T-helper 1 cell treated with Interleukin-12 subunit alpha and Interleukin-12 subunit beta and Interleukin-4 antibody, amounts not matched to agents 30 ng/mL and 1 ng/mL, for 36 hours (primary cell): ENCODE results near the gene OR10A4. TPM values are rescaled to one million over a fixed set of nuclear protein-coding genes. Genes with fewer than 3 reads are reported as not detected.
"Not testable (repeated sequence)": the region's sequence is repeated elsewhere in the genome, so short reads cannot be mapped to it uniquely, and the experiment has no call there.

ENCODE experiments used
- intact Hi-C: fragments of 100-400 bp; cut with micrococcal nuclease; formaldehyde crosslinking; loops from one replicate; pipeline ENCODE4 v1.15.1; 2024
- total RNA-seq: library from RNA; stranded (reverse); gene quantifications from 2 replicates; pipeline ENCODE4 v1.2.3, GENCODE V29; 2022

OR10A4 gene, protein sequence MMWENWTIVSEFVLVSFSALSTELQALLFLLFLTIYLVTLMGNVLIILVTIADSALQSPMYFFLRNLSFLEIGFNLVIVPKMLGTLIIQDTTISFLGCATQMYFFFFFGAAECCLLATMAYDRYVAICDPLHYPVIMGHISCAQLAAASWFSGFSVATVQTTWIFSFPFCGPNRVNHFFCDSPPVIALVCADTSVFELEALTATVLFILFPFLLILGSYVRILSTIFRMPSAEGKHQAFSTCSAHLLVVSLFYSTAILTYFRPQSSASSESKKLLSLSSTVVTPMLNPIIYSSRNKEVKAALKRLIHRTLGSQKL
- not detected in 2 replicates for total RNA-seq

DNA sequence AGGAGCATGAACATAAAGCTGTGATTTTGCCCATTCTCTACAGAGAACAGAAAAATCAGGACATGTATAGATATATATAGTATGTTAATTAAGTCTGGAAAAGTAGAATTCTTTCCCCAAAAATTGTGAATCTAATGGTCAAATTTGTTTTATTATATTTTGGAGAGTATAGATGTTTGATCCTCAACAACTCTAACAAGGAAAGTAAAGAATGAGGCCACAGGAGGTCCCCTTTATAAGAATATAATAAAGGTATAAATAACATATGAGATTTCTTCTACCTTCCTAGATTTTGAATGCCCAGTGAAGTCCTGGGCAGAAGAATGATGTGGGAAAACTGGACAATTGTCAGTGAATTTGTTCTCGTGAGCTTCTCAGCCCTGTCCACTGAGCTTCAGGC is at the start of gene OR10A4:
Gene OR10A4 (plus strand): TSS at position 301 of the 400 bp plus-strand sequence. CDS start 23 bp downstream, at position 324.
- intact Hi-C loops: no loop called here

DNA sequence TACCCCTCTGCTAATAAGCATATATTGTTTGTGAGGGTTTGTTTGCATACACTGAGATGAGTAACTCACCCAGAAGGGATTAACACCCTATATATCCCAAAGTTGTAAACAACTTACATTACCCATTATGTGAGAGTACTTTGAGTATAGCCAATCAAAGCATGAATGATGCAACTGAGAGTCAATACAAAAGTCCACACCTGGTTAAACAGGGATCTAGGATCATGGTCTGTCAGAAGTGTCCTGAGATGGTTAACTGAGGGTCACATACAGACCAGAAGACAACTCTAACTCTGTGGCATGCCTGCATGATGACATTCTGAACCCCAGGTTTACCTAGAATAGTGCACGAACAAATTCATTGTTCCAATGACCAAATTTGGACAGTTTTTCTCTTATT is 48.3 kb upstream of the OR10A4 start:
- intact Hi-C loops: no loop called here

DNA sequence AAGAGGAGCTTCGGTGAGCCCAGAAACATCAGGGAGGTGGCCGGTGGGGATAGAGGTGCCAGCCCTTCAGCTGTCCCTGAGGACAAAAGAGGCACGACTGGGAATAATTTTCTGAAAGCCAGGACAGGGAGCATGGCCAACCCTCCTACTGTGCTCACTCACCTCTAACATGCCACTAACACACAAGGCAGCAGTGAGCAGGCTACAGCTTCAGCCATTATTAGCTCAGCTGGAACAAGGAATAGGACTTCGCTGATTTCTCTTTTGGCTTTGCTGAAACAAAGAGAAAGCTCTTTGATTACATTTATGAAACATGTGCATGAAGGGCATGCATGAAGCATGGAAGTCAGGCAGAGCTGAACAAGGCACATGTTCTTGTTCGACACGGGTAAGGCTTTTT is 43.1 kb upstream of the OR10A4 start:
- intact Hi-C loops: no loop called here

DNA sequence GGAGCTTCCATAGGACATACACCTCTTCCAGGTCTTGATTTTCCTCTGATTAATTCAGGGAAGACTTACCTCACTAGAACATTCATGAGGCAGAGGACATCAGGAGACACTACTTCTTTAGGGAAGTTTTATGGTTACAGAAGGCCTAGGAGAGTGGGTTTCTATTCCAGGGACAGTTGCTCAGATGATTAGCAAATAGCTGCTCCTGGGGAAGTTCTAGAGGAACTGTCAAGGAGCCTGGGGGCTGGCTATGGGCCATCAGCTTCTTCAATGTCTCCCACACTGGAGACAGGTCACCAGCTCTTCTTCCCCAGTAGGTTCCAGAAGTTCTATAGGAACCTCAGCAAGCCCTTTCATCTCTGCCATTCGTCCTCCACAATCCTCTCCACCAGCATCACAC is 42.4 kb upstream of the OR10A4 start:
- intact Hi-C loops: no loop called here

DNA sequence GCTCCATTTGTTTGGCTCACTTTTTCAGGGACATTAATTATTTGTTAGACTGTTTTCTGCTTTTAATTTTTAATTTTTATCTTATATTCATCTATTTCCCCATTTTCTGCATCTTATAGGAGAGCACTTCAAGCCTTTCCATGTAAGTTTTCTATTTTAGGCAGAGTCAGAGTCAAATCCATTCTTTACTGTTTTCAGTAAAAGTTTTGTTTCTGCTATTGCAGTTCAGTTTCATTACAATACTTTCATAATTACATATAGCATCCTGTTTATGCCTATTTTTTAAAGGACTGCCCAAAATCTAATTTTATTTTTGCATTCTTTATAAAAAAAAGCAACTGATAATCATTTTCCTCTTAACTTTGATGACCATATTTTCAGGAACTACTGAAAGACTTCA is 34.7 kb upstream of the OR10A4 start:
- intact Hi-C loops: no loop called here

DNA sequence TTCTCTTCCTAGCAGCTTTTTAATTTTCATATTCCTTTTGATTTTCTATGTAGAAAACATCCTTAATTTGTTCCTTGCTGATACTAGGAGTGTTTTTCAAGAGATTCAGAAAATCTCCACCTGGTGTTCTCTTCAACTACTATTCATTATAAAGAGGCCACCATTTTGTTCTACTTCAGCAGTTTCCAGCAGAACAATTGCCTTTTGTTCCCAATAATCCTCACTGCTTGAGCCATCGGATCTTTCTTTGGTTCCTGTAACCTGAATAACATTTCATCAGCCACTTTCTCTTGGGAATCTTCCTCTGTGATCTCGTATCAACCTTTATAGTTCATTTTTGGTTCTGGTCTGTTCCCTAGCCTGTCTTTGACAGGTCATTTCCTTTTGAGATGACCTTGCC is 32.8 kb upstream of the OR10A4 start:
- intact Hi-C loops: no loop called here

DNA sequence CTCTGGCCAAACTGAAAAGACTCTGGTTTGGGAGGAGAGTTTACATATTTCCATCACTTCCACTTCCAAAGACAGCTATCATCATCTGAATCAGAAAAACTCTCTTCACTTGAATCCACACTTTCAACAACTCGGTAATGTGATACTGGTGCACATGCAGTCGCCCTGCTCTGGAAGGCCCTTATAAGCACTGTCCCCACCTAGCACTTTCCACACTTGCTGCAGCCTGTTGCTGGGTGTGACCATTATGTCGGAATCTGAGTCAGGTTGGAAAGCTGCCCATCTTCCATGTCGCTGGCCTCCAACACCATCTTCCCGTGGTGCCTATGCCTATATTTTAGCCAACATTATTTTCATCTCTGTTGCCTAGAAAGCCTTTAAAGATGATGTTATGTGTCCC is 32.1 kb upstream of the OR10A4 start:
- intact Hi-C loops: no loop called here

DNA sequence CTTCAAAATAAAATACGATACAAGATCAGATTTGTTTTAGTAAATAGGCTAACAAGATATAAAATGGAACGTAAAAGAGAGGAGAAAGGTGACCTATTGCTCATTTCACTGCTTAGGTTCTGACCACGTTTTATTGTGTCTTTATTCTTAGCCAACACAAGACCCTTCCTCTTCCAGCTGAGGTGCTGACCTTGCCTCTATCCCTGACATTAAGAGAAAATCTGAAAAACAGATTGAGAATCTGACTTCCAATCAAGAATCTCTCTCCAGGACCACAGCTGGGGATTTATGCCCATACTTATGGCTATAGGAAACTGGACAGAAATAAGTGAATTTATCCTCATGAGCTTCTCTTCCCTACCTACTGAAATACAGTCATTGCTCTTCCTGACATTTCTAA is 31.0 kb upstream of the OR10A4 start, which contains the start of gene OR10A5:
Gene OR10A5 (plus strand): TSS at position 301 of the 400 bp plus-strand sequence. CDS start 0 bp downstream, at position 301.
- intact Hi-C loops: no loop called here

DNA sequence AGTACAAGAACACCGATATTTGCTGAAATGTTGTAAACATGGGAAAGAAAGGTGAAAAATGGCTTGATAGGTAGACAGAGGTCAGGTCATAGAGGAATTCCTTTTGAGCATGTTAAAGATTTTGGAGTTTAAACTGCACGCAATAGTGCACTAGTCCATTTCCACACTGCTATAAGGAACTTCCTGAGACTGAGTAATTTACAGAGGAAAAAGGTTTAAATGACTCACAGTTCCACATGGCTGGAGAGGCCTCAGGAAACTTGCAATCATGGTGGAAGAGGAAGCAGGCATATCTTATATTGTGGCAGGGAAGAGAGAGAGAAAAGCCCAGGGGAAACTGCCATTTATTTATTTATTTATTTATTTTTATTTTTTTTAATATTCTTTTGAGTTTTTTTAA is 25.9 kb upstream of the OR10A4 start:
- intact Hi-C loops: no loop called here

DNA sequence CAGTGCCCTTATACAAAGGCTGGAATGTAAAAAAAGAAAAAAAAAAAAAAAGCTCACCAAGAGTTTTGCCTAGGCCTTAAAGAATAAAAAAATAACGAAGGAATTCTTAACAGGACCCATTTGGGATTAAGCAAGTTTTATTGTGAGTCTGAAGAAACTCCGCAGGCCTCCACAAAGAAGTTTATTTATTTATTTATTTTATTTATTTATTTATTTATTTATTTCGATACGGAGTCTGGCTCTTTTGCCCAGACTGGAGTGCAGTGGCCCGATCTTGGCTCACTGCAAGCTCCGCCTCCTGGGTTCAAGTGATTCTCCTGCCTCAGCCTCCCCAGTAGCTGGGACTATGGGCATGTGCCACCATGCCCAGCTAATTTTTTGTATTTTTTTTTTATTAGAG is 21.6 kb upstream of the OR10A4 start:
- intact Hi-C loops: not testable (repeated sequence)

DNA sequence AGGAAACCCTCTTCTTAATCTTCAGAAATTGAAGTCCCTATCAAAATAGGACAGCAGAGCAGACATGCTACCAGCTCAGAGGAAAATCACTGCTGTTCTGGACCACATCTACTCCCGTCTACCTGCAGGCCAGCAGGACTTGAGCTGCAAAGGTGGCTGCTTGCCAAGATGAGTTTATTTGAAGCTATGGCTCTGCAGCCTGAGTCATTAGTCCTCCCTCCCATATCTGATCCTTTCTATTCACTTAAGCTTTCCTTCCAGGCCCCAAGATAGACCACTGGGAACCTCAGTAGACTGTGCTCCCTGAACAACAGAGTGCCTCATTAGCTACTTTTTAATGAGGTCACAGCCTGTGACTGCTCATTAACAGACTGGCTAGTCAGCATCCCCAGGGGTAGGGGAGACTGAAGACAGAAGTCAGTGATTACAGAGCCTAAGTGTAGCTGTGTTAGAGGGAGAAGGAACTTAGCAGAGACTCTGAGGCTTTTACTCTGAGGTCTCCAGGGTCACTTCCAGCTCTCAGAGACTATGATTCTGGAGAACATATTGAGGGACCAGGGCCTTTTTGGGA is 20.4 kb upstream of the OR10A4 start:
- intact Hi-C loops: no loop called here

DNA sequence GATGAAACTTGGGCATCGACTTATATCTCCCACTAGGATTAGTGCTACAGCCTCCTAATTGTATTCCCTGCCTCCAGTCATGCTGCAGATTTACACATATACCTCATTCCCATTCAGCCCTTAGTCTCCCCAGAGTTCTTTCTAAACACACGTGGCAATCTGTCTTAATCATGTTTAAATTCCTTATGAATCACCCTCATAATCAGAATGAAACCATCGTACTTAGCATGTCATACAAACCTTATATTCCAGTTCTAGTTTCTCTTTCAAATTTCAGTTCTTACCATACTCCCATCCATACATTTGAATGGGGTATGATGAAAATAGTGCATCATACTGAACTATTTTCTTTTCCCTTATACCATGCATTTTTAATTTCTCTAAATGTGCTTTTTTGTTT is 19.6 kb upstream of the OR10A4 start:
- intact Hi-C loops: no loop called here

DNA sequence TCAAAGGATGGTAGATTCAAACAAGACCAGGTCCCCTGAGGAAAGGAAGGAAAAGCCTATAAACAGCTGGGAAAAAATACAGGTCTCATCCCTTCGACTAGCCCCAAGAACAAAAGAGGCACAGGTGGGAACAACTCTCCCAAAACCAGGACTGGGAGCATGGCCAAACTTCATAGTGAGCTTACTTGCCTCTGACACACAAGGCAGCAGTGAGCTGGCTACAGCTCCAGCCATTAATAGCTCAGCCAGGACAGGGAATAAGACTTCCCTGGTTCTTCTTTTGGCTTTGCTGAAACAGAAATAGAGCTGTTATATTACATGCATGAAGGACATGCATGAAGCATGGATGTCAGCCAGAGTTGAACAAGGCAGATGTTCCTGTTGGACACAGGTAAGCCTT is 13.5 kb upstream of the OR10A4 start, which contains the start of gene OR10A2:
Gene OR10A2 (plus strand): TSS at position 97 of the 400 bp plus-strand sequence. CDS start 6,698 bp downstream, outside the sequence.
- intact Hi-C loops: no loop called here

DNA sequence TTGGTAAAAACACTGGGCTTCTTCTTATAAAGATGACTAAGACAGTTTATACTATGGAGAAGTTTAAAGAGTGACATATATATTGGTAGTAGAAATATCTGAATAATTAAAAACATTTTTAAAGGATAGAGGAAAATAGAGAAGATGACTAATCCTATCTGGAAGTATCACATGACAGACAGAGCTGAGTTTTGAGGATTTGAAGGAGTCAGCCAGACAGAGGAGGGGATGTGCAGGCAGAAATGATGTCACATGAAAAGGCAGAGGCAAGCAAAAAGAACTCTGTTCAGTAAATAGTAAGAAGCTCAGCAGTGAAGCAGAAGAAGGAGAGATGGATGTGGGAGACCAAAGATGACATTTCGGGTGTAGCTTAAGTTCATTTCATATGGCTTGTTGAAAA is 12.0 kb upstream of the OR10A4 start:
- intact Hi-C loops: no loop called here

DNA sequence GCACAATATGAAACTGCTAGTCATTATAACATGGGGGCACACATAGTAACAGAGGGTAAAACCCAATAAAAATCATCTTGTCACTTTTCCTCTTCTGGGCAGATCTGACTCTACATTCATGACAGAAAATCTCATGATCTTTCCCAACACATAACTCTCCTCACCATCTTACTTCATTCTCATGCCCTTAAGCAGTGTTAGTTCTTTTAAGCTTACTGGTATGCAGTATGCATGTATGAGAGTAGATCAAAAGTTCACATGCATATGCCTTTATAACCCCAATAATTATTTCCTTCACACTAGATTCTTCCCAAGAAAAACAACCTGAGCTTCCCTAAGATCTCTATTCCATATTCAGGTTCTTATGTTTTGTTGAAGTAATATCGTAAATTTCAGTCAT is 5.1 kb upstream of the OR10A4 start:
- intact Hi-C loops: no loop called here

DNA sequence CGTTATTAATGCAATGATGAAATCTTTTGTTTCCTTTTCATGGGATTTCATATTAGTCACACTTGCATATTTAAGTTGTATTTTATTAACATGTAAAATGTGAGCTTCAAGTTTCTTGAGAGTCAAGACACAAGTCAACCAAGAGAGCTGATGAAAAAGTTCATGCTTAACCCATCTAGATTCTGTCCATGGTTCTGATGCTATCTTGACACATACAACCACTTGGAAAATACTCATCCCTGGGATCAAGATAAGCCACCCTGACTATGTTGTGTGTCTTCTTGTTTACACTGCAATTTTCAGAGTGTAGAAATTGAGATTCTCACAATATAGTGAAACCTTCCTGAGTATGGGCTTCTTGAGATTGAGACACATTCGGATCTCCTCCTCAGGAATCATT is 664 bp upstream of the OR10A4 start:
- intact Hi-C loops: no loop called here

DNA sequence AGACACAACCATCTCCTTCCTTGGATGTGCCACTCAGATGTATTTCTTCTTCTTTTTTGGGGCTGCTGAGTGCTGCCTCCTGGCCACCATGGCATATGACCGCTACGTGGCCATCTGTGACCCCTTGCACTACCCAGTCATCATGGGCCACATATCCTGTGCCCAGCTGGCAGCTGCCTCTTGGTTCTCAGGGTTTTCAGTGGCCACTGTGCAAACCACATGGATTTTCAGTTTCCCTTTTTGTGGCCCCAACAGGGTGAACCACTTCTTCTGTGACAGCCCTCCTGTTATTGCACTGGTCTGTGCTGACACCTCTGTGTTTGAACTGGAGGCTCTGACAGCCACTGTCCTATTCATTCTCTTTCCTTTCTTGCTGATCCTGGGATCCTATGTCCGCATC is 489 bp downstream of the OR10A4 start:
- intact Hi-C loops: no loop called here

DNA sequence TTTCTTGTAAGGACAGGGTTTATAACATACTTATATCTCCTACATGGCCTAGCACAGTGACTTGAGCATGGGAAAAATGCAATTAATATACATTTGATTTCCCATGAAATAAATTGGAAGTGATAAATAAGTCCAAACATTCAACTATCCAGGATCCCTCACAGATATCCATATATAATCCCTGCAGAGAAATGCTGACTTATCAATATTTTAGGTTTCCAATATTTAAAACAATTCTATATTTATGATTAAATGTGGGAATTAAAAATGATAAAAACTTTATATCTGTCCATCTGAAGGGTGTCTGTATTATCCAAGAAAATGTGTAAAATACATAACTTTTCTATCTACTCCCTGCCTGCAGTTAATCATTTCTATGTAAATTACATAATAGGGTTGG is 6.3 kb downstream of the OR10A4 start:
- intact Hi-C loops: no loop called here

DNA sequence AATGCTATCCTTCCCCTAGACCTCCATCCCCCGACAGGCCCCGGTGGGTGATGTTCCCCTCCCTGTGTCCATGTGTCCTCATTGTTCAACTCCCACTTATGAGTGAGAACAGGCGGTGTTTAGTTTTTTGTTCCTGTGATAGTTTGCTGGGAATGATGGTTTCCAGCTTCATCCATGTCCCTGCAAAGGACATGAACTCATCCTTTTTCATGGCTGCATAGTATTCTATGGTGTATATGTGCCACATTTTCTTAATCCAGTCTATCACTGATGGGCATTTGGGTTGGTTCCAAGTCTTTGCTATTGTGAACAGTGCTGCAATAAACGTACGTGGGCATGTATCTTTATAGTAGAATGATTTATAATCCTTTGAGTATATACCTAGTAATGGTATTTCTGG is 11.3 kb downstream of the OR10A4 start:
- intact Hi-C loops: not testable (repeated sequence)

DNA sequence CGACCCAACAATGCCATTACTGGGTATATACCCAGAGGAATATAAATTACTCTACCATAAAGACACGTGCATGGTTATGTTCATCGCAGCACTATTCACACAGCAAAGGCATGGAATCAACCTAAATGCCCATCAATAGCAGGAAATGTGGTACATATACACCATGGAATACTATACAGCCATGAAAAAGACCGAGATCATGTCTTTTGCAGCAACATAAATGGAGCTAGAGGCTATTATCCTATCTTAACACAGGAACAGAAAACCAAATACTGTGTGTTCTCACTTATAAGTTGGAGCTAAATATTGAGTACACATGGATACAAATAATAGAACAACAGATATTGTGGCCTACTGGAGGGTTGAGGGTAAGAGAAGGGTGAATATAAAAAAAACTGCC is 12.4 kb downstream of the OR10A4 start:
- intact Hi-C loops: no loop called here

DNA sequence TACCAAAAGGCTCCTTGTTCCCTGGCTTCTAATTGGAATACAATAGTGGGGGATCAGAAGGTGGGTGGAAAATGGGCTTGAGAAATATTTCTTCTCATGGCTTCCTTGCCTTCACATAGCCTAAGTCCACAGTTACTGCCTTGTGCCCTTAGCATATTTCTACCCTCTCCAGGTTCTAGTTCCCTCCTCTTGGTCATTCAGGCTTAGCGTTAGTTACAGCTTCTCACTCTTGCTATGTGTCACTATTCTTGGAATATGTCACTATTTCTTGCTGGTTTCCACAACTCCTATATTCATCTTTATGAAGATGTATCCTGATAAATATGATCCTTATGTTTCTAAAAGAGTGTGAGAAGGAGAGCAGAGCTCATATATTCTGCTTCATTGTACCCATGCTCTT is 13.4 kb downstream of the OR10A4 start:
- intact Hi-C loops: no loop called here

DNA sequence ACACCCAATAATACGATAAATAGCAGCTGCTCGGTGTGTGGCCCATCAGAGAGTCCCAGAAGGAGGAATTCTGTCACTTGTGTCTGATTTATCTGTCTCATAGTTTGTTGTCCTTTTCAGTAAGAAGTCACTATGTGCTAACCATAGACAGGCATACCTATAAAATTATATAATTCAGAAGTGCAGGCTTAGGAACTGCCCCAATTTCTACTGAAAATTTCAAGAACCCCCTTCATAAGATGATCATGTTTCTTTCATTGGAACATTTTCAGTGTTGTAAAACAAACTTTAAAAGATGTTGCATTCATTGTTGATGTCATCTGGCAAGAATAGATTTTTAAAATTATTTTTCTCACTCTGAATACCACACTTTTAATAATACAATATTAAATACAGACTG is 16.0 kb downstream of the OR10A4 start, which contains the start of gene OR2D2:
Gene OR2D2 (minus strand): TSS at position 101 of the 400 bp plus-strand sequence. CDS start 0 bp downstream, at position 101.
- intact Hi-C loops: no loop called here

DNA sequence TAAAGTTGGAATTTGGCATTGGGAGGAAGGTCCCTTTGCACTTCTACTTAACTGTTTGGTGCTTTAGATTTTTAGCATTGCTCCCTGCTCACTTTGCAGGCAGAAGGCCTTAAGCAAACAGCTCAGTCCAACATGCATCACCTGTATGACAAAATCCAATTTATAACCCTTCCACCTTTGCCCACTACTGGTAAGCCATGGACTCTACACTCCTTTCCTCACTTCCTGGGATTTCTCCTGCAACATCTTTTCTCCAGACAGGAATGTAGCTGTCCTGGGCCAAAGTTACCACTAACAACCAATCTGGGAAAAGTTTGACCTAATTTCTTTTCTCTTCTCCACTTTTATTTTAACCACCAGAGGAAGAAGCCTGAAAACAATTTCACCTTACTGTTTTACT is 17.7 kb downstream of the OR10A4 start:
- intact Hi-C loops: no loop called here
